Neural progenitor cell (in vitro differentiated cells): ENCODE results near the gene STK24. TPM values are rescaled to one million over a fixed set of nuclear protein-coding genes. Genes with fewer than 3 reads are reported as not detected.

Experiments used
- DNase-seq: peaks from one replicate; pipeline ENCODE4 v3.0.0-alpha.2; 2016; ENCODE audit warnings: low spot score
- H2AFZ ChIP-seq: fragments of 200-600 bp; sonication (generic); replicated peaks from 2 replicates; pipeline ENCODE4 v1.6.1; 2016; ENCODE audit warnings: antibody characterized with exemption
- H3F3A ChIP-seq: fragments of 200-600 bp; sonication (generic); 2 replicates; pipeline ENCODE4 v1.6.1; 2016; ENCODE audit warnings: antibody characterized with exemption, low read depth
- H3K27ac ChIP-seq: fragments of 200-600 bp; sonication (generic); 2 replicates; pipeline ENCODE4 v1.5.1; 2016; ENCODE audit warnings: mild to moderate bottlenecking
- H3K27me3 ChIP-seq: fragments of 200-600 bp; sonication (generic); 2 replicates; pipeline ENCODE4 v1.6.1; 2016; ENCODE audit warnings: mild to moderate bottlenecking, moderate library complexity
- H3K36me3 ChIP-seq: fragments of 200-600 bp; sonication (generic); 2 replicates; pipeline ENCODE4 v1.5.1; 2016
- H3K4me1 ChIP-seq: fragments of 200-600 bp; sonication (generic); 2 replicates; pipeline ENCODE4 v1.6.1; 2016; ENCODE audit warnings: mixed run types
- H3K4me2 ChIP-seq: fragments of 200-600 bp; sonication (generic); 2 replicates; pipeline ENCODE4 v1.6.1; 2016
- H3K4me3 ChIP-seq: fragments of 200-600 bp; sonication (generic); 2 replicates; pipeline ENCODE4 v1.5.1; 2016
- H3K79me2 ChIP-seq: fragments of 200-600 bp; sonication (generic); 2 replicates; pipeline ENCODE4 v1.6.1; 2016; ENCODE audit warnings: low read depth
- H3K9ac ChIP-seq: fragments of 200-600 bp; sonication (generic); 2 replicates; pipeline ENCODE4 v1.6.1; 2016
- H3K9me3 ChIP-seq: fragments of 200-600 bp; sonication (generic); 2 replicates; pipeline ENCODE4 v1.5.1; 2016; ENCODE audit warnings: low read depth
- H4K20me1 ChIP-seq: fragments of 200-600 bp; sonication (generic); 2 replicates; pipeline ENCODE4 v1.6.1; 2016; ENCODE audit warnings: low read depth
- H3K27ac Mint-ChIP-seq: 3 replicates; pipeline ENCODE4 v1.8.0; 2021; ENCODE audit warnings: mixed read lengths
- H3K27me3 Mint-ChIP-seq: 2 replicates; pipeline ENCODE4 v1.8.0; 2022; ENCODE audit warnings: low read depth, mild to moderate bottlenecking, inconsistent platforms, moderate library complexity, mixed read lengths; ENCODE audit not compliant: insufficient read depth
- H3K36me3 Mint-ChIP-seq: 3 replicates; pipeline ENCODE4 v1.8.0; 2021; ENCODE audit warnings: mixed read lengths
- H3K4me1 Mint-ChIP-seq: 3 replicates; pipeline ENCODE4 v1.8.0; 2021; ENCODE audit warnings: mixed read lengths
- H3K4me3 Mint-ChIP-seq: 3 replicates; pipeline ENCODE4 v1.8.0; 2021; ENCODE audit warnings: mild to moderate bottlenecking, moderate library complexity, mixed read lengths
- H3K9me3 Mint-ChIP-seq: 3 replicates; pipeline ENCODE4 v1.8.0; 2020; ENCODE audit warnings: mixed read lengths
- EZH2 ChIP-seq: fragments of 200-600 bp; sonication (generic); IDR thresholded peaks from 2 replicates; pipeline ENCODE4 v1.6.1; 2017; ENCODE audit warnings: antibody characterized with exemption, mild to moderate bottlenecking, moderate library complexity
- EZH2phosphoT487 ChIP-seq: fragments of 200-600 bp; sonication (generic); IDR thresholded peaks from 2 replicates; pipeline ENCODE4 v1.6.1; 2017; ENCODE audit warnings: antibody characterized with exemption
- total RNA-seq: library from RNA; depleted of rRNA; stranded (reverse); fragments of >200 nt; gene quantifications from 2 replicates; pipeline ENCODE4 v1.2.3, GENCODE V29; 2015; ENCODE audit warnings: low replicate concordance
- TF ChIP-seq, protein P1 (sequence below): fragments of 200-600 bp; sonication (generic); IDR thresholded peaks from 2 replicates; pipeline ENCODE4 v1.5.1; 2017; ENCODE audit warnings: antibody characterized with exemption, mild to moderate bottlenecking

Gene STK24
- total RNA-seq, 1 donor from 2014 or later = 330 TPM

DNA sequence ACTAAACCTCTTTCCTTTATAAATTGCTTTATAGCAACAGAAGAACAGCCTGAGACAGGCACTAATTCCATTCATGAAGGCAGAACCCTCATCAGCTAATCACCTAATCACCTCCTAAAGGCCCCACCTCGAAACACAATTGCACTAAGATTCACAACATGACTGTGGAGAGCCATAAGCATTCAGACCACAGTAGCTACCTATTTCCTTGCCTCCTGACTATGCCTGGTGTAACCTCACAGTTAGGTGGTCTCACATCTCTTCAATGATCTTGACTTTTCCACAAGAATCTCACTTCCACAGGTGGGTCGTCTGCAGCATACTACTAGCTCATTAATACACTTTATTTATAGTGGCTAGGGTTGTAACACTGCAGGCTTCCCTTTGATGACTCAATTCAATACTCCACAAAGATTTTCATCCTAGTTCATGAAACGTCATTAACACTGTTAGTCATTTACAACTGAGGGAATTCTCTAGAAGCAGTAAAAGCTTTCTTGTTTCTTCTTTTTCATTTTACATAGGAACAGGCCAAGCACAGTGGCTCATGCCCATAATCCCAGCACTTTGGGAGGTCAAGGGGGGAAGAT lies 27.1 kb downstream of the STK24 start:
- no peak for DNase-seq
- peaks cover 13% of the 10 kb centered on the region for H3K4me1 Mint-ChIP-seq
- TF ChIP-seq EZH2phosphoT487 = no peak
- no peak for TF ChIP-seq EZH2
- TF ChIP-seq, protein P1, sequence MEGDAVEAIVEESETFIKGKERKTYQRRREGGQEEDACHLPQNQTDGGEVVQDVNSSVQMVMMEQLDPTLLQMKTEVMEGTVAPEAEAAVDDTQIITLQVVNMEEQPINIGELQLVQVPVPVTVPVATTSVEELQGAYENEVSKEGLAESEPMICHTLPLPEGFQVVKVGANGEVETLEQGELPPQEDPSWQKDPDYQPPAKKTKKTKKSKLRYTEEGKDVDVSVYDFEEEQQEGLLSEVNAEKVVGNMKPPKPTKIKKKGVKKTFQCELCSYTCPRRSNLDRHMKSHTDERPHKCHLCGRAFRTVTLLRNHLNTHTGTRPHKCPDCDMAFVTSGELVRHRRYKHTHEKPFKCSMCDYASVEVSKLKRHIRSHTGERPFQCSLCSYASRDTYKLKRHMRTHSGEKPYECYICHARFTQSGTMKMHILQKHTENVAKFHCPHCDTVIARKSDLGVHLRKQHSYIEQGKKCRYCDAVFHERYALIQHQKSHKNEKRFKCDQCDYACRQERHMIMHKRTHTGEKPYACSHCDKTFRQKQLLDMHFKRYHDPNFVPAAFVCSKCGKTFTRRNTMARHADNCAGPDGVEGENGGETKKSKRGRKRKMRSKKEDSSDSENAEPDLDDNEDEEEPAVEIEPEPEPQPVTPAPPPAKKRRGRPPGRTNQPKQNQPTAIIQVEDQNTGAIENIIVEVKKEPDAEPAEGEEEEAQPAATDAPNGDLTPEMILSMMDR = no peak
- Histone ChIP-seq H3K36me3 (no peaks in the 10 kb centered on the region), H3K79me2 (peaks cover 100% of the 10 kb centered on the region), H3K4me3 (no peak overlapping the region), H3K27ac (no peak overlapping the region), H4K20me1 (peaks cover 75% of the 10 kb centered on the region), H3K4me2 (no peak overlapping the region), H3F3A (no peaks in the 10 kb centered on the region), H3K4me1 (peaks cover 6% of the 10 kb centered on the region), H3K27me3 (no peaks in the 10 kb centered on the region), H3K9me3 (no peaks in the 10 kb centered on the region), H3K9ac (no peak overlapping the region), H2AFZ (no peak overlapping the region)
- no peak overlapping the region for H3K4me3 Mint-ChIP-seq
- H3K27me3 Mint-ChIP-seq = peaks cover 6% of the 10 kb centered on the region
- peaks cover 38% of the 10 kb centered on the region for H3K9me3 Mint-ChIP-seq
- H3K36me3 Mint-ChIP-seq = peaks cover 48% of the 10 kb centered on the region
- H3K27ac Mint-ChIP-seq = no peak overlapping the region

DNA sequence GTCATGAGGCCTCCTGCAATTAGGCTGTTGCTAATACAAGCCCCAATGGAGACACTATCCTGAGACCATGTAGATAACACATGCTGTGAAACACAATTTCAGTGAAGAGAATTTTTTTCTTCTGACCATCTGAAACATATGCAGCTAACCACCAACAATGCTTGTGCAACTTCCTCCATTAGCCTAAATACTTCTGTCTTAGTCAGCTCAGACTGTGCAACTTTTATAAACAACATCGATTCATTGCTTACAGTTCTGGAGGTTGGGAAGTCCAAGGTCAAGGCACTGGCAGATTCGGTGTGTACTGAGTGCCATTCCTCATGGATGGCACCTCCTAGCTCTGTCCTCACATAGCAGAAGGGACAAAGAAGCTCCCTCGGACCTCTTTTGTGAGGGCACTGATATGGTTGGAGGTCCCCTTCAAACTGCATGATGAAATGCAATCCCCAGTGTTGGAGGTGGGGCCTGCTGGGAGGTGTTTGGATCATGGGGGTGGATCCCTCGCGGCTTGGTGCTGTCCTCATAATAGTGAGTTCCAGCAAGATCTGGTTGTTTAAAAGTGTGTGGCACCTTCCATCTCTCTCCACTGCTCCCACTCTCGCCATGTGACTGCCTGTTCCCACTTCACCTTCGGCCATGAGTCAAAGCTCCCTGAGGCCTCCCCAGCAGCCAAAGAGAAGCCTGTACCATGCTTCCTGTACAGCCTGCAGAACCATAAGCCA lies 27.7 kb downstream of the STK24 start:
- H3K9ac ChIP-seq = no peak overlapping the region
- H3K36me3 Mint-ChIP-seq = peaks cover 50% of the 10 kb centered on the region
- peaks cover 8% of the 10 kb centered on the region for H3K27me3 Mint-ChIP-seq
- peaks cover 39% of the 10 kb centered on the region for H3K9me3 Mint-ChIP-seq
- no peaks in the 10 kb centered on the region for H3K9me3 ChIP-seq
- H4K20me1 ChIP-seq = peaks cover 75% of the 10 kb centered on the region
- no peaks in the 10 kb centered on the region for H3K27me3 ChIP-seq
- no peak overlapping the region for H3K4me3 Mint-ChIP-seq
- no peak overlapping the region for H3K27ac ChIP-seq
- no peak for TF ChIP-seq EZH2phosphoT487
- TF ChIP-seq EZH2 = no peak
- TF ChIP-seq, protein P1 = no peak
- no peak overlapping the region for H3K27ac Mint-ChIP-seq
- H3K79me2 ChIP-seq = peaks cover 100% of the 10 kb centered on the region
- peaks cover 13% of the 10 kb centered on the region for H3K4me1 ChIP-seq
- H3K36me3 ChIP-seq = no peaks in the 10 kb centered on the region
- no peak overlapping the region for H3K4me2 ChIP-seq
- no peaks in the 10 kb centered on the region for H3F3A ChIP-seq
- H3K4me1 Mint-ChIP-seq = peaks cover 17% of the 10 kb centered on the region
- DNase-seq = no peak
- no peak overlapping the region for H3K4me3 ChIP-seq
- H2AFZ ChIP-seq = no peak overlapping the region

DNA sequence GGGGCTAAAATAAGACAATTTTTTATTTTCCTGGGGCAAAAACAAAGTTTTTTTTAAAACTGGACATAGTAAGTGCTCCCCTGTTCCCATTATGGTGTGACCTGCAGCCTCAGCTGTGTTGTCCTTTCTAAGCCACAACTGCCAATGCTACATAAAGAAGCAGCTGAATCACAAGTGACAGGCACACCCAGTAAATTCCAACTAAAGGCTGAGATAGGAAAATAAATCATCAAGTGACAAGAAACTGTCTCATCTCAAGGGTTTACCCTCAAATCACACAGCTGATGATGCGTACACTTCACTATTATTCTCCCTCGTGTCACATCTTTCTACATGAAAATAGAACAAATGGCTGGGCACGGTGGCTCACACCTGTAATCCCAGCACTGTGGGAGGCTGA lies 28.7 kb downstream of the STK24 start:
- Mint-ChIP-seq H3K9me3 (peaks cover 34% of the 10 kb centered on the region), H3K27ac (no peak overlapping the region)
- no peak overlapping the region for H3K4me2 ChIP-seq

More for the DNA sequence above, 28.7 kb downstream of the STK24 start:
- no peak for TF ChIP-seq EZH2
- TF ChIP-seq, protein P1 = no peak
- no peak for TF ChIP-seq EZH2phosphoT487
- no peak overlapping the region for H2AFZ ChIP-seq
- no peak overlapping the region for H3K4me3 ChIP-seq
- Mint-ChIP-seq H3K4me1 (peaks cover 26% of the 10 kb centered on the region), H3K36me3 (peaks cover 45% of the 10 kb centered on the region), H3K27me3 (peaks cover 4% of the 10 kb centered on the region), H3K4me3 (no peak overlapping the region)
- no peak overlapping the region for H3K9ac ChIP-seq
- H3K27me3 ChIP-seq = no peaks in the 10 kb centered on the region
- H3K36me3 ChIP-seq = no peaks in the 10 kb centered on the region
- peaks cover 19% of the 10 kb centered on the region for H3K4me1 ChIP-seq
- peaks cover 75% of the 10 kb centered on the region for H4K20me1 ChIP-seq
- no peaks in the 10 kb centered on the region for H3K9me3 ChIP-seq
- H3F3A ChIP-seq = no peaks in the 10 kb centered on the region
- no peak overlapping the region for H3K27ac ChIP-seq
- no peak for DNase-seq
- H3K79me2 ChIP-seq = peaks cover 100% of the 10 kb centered on the region
